ENCODE measurements around the gene DEFB126.
"Not testable (repeated sequence)": the region's sequence is repeated elsewhere in the genome, so short reads cannot be mapped to it uniquely, and the experiment has no call there.

Gene DEFB126, protein sequence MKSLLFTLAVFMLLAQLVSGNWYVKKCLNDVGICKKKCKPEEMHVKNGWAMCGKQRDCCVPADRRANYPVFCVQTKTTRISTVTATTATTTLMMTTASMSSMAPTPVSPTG

GRCh38 chr20:142290-142689 is at the start of gene DEFB126:
Gene DEFB126, plus strand, starts transcription at chr20:142590. Its CDS starts 39 bp downstream, at chr20:142629.
- Histone ChIP-seq H3K27ac (ENCODE audit: low read length) (no peak within 1 kb of the TSS), H3K9me3 (ENCODE audit: control insufficient read depth in 1 of 2, low read length in 2 of 2) (peaks cover 0 to 5% of the 10 kb centered on the region in 2 donors), H3K4me3 (ENCODE audit: low read depth in 1 of 2, low read length in 2 of 2) (no peak within 1 kb of the TSS), H3K36me3 (ENCODE audit: control insufficient read depth in 1 of 2, insufficient read depth in 2 of 2, low read length in 2 of 2) (no peaks in the 10 kb centered on the region), H3K27me3 (ENCODE audit: low read depth, low read length) (no peaks in the 10 kb centered on the region), H3K4me1 (ENCODE audit: control insufficient read depth in 1 of 2, insufficient read depth in 2 of 2, low read length in 2 of 2) (no peaks in the 10 kb centered on the region)

- peaks cover 14% of the 10 kb centered on the region in 2 donors for H3K9me3 ChIP-seq (ENCODE audit: control insufficient read depth in 1 of 2, low read length in 2 of 2)
- H3K36me3 ChIP-seq (ENCODE audit: control insufficient read depth in 1 of 2, insufficient read depth in 2 of 2, low read length in 2 of 2) = no peaks in the 10 kb centered on the region
- H3K27me3 ChIP-seq (ENCODE audit: low read depth, low read length) = no peaks in the 10 kb centered on the region
- H3K4me3 ChIP-seq (ENCODE audit: low read depth in 1 of 2, low read length in 2 of 2) = no peak overlapping the region
- H3K27ac ChIP-seq (ENCODE audit: low read length) = no peak overlapping the region
- H3K4me1 ChIP-seq (ENCODE audit: control insufficient read depth in 1 of 2, insufficient read depth in 2 of 2, low read length in 2 of 2) = no peaks in the 10 kb centered on the region
Measured at GRCh38 chr20:93641-94040, 48.7 kb upstream of the DEFB126 start.

DNA sequence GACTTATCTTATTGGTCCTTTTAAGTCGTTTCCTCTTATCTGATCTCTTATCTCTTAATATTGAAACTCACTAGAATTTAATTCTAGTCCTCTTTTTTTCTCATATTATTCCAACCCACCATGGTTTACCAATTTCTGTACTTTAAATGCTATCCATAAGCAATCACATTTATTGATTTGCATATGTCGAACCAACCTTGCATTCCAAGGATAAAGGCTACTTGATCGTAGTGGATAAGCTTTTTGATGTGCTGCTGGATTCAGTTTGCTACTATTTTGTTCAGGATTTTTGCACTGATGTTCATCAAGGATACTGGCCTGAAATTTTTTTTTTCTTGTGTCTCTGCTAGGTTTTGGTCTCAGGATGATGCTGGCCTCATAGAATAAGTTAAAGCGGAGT is 47.2 kb upstream of the DEFB126 start:
- no peak overlapping the region for H3K27ac ChIP-seq (ENCODE audit: low read length)
- H3K9me3 ChIP-seq (ENCODE audit: control insufficient read depth in 1 of 2, low read length in 2 of 2) = peaks cover 14% of the 10 kb centered on the region in 2 donors
- no peak overlapping the region for H3K4me3 ChIP-seq (ENCODE audit: low read depth in 1 of 2, low read length in 2 of 2)
- H3K36me3 ChIP-seq (ENCODE audit: control insufficient read depth in 1 of 2, insufficient read depth in 2 of 2, low read length in 2 of 2) = no peaks in the 10 kb centered on the region
- H3K4me1 ChIP-seq (ENCODE audit: control insufficient read depth in 1 of 2, insufficient read depth in 2 of 2, low read length in 2 of 2) = no peaks in the 10 kb centered on the region
- no peaks in the 10 kb centered on the region for H3K27me3 ChIP-seq (ENCODE audit: low read depth, low read length)

- H3K27me3 ChIP-seq (ENCODE audit: low read depth, low read length); H3K4me1 ChIP-seq (ENCODE audit: control insufficient read depth in 1 of 2, insufficient read depth in 2 of 2, low read length in 2 of 2); H3K27ac ChIP-seq (ENCODE audit: low read length); H3K4me3 ChIP-seq (ENCODE audit: low read depth in 1 of 2, low read length in 2 of 2); H3K36me3 ChIP-seq (ENCODE audit: control insufficient read depth in 1 of 2, insufficient read depth in 2 of 2, low read length in 2 of 2): not testable (repeated sequence)
- H3K9me3 ChIP-seq (ENCODE audit: control insufficient read depth in 1 of 2, low read length in 2 of 2) = peaks cover 14% of the 10 kb centered on the region in 2 donors
Measured at GRCh38 chr20:97691-98090, 44.7 kb upstream of the DEFB126 start.

DNA sequence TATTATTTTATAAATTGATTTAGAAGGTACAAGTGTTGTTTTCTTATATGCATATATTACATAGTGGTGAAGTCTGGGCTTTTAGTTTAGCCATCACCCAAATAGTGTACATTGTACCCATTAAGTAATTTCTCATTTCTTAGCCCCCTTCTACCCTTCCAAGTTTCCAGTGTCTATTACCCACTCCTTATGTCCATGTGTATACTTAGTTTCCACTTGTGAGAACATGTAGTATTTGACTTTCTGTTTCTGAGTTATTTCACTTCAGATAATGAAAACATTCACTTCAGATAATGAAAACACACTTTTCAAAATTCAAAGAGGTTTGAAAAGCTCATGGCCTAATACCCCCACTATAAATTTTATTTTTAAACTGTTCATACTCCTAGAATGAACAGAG is 40.4 kb upstream of the DEFB126 start:
- Histone ChIP-seq H3K4me1 (ENCODE audit: control insufficient read depth in 1 of 2, insufficient read depth in 2 of 2, low read length in 2 of 2) (no peaks in the 10 kb centered on the region), H3K36me3 (ENCODE audit: control insufficient read depth in 1 of 2, insufficient read depth in 2 of 2, low read length in 2 of 2) (no peaks in the 10 kb centered on the region), H3K4me3 (ENCODE audit: low read depth in 1 of 2, low read length in 2 of 2) (no peak overlapping the region), H3K9me3 (ENCODE audit: control insufficient read depth in 1 of 2, low read length in 2 of 2) (no peaks in the 10 kb centered on the region), H3K27ac (ENCODE audit: low read length) (no peak overlapping the region), H3K27me3 (ENCODE audit: low read depth, low read length) (no peaks in the 10 kb centered on the region)

GRCh38 chr20:103456-103855 is 38.9 kb upstream of the DEFB126 start:
- Histone ChIP-seq H3K4me3 (ENCODE audit: low read depth in 1 of 2, low read length in 2 of 2) (no peak overlapping the region), H3K27ac (ENCODE audit: low read length) (no peak overlapping the region), H3K36me3 (ENCODE audit: control insufficient read depth in 1 of 2, insufficient read depth in 2 of 2, low read length in 2 of 2) (no peaks in the 10 kb centered on the region), H3K4me1 (ENCODE audit: control insufficient read depth in 1 of 2, insufficient read depth in 2 of 2, low read length in 2 of 2) (no peaks in the 10 kb centered on the region), H3K27me3 (ENCODE audit: low read depth, low read length) (no peaks in the 10 kb centered on the region), H3K9me3 (ENCODE audit: control insufficient read depth in 1 of 2, low read length in 2 of 2) (no peaks in the 10 kb centered on the region)

DNA sequence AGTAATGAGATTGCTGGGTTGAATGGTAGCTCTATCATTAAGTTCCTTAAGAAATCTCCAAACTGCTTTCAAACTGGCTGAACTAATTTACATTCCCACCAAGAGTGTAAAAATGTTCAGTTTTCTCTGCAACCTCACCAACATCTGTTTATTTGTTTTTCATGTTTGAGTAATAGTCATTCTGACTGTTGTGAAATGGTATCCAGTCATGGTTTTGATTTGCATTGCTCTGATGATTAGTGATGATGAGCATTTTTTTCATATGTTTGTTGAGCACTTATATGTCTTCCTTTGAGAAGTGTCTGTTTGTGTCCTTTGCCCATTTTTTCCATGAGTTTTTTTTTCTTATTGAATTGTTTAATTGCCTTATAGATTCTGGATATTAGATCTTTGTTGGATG is 30.0 kb upstream of the DEFB126 start:
- Histone ChIP-seq H3K27me3 (ENCODE audit: low read depth, low read length) (no peaks in the 10 kb centered on the region), H3K4me1 (ENCODE audit: control insufficient read depth in 1 of 2, insufficient read depth in 2 of 2, low read length in 2 of 2) (no peaks in the 10 kb centered on the region), H3K9me3 (ENCODE audit: control insufficient read depth in 1 of 2, low read length in 2 of 2) (peaks cover 3 to 10% of the 10 kb centered on the region in 2 donors), H3K36me3 (ENCODE audit: control insufficient read depth in 1 of 2, insufficient read depth in 2 of 2, low read length in 2 of 2) (no peaks in the 10 kb centered on the region), H3K27ac (ENCODE audit: low read length) (no peak overlapping the region), H3K4me3 (ENCODE audit: low read depth in 1 of 2, low read length in 2 of 2) (no peak overlapping the region)

DNA sequence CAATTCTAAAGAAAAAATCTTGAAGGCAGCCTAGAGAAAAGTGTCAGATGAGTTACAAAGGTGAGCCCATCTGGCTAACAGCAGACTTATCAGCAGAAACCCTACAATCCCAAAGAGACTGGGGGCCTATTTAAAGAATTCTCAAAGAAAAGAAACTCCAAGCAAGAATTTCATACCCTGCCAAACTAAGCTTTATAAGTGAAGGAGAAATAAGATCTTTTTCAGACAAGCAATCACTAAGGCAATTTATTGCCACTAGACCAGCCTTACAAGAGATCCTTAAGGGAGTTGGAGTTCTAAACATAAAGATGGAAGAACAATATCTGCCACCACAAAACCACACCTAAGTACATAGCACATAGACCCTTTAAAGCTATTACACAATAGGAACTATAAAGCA is 24.9 kb upstream of the DEFB126 start:
- Histone ChIP-seq H3K9me3 (ENCODE audit: control insufficient read depth in 1 of 2, low read length in 2 of 2) (peaks cover 10 to 11% of the 10 kb centered on the region in 2 donors), H3K27me3 (ENCODE audit: low read depth, low read length) (no peaks in the 10 kb centered on the region), H3K36me3 (ENCODE audit: control insufficient read depth in 1 of 2, insufficient read depth in 2 of 2, low read length in 2 of 2) (no peaks in the 10 kb centered on the region), H3K4me3 (ENCODE audit: low read depth in 1 of 2, low read length in 2 of 2) (no peak overlapping the region), H3K27ac (ENCODE audit: low read length) (no peak overlapping the region), H3K4me1 (ENCODE audit: control insufficient read depth in 1 of 2, insufficient read depth in 2 of 2, low read length in 2 of 2) (no peaks in the 10 kb centered on the region)

DNA sequence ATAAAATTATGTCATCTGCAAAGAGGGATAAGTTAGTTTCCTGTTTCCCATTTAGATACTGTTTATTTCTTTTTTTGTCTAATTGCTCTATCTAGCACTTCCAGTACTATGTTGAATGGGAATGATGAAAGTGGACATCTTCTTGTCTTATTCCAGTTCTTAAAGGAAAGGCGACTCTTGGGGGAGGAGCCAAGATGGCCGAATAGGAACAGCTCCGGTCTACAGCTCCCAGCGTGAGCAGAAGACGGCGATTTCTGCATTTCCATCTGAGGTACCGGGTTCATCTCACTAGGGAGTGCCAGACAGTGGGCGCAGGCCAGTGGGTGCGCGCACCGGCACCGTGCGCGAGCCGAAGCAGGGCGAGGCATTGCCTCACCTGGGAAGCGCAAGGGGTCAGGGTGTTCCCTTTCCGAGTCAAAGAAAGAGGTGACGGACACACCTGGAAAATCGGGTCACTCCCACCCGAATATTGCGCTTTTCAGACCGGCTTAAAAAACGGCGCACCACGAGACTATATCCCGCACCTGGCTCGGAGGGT is 12.5 kb upstream of the DEFB126 start:
- not testable (repeated sequence) for H3K4me3 ChIP-seq (ENCODE audit: low read depth in 1 of 2, low read length in 2 of 2); H3K4me1 ChIP-seq (ENCODE audit: control insufficient read depth in 1 of 2, insufficient read depth in 2 of 2, low read length in 2 of 2); H3K27me3 ChIP-seq (ENCODE audit: low read depth, low read length); H3K27ac ChIP-seq (ENCODE audit: low read length); H3K9me3 ChIP-seq (ENCODE audit: control insufficient read depth in 1 of 2, low read length in 2 of 2); H3K36me3 ChIP-seq (ENCODE audit: control insufficient read depth in 1 of 2, insufficient read depth in 2 of 2, low read length in 2 of 2)

DNA sequence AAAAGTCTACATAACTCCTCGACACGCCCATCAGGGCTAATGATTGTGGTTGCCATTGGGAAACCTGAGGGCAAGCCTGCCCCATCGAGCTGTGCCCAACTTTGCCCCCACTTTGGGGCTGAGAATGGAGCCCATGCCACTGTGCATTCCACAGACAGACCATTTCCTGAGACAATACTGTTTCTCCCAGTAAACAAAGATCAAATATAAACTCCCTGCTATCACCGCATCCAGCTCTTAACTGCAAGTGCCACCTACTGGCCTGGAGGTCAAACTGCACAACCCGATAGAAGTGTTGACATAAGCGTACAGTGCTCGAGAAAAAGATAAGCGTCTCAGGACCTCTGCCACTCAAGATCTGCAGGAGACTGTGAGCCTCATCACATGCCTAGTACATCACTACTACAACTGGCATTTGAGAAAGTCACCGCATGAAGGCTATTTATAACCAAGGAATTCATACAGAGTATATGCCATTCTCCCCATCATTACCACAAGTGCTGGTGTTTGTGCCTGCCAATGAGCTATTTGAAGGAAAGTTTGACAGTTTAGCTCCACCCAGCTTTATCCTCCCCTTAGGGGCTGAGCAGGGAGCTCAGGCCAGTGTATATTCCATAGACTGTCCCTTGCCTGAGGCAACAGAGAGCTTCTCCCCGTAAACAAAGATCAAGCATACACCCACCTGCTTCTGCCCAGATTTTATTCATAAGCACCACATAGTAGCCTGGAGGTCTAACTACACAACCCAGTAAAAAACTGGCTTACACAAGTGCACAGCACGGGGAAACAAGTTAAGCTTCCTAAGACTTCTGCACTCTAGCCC is 4.5 kb upstream of the DEFB126 start:
- no peak overlapping the region for H3K27ac ChIP-seq (ENCODE audit: low read length)
- H3K27me3 ChIP-seq (ENCODE audit: low read depth, low read length) = no peaks in the 10 kb centered on the region
- peaks cover 0 to 5% of the 10 kb centered on the region in 2 donors for H3K9me3 ChIP-seq (ENCODE audit: control insufficient read depth in 1 of 2, low read length in 2 of 2)
- no peaks in the 10 kb centered on the region for H3K36me3 ChIP-seq (ENCODE audit: control insufficient read depth in 1 of 2, insufficient read depth in 2 of 2, low read length in 2 of 2)
- H3K4me1 ChIP-seq (ENCODE audit: control insufficient read depth in 1 of 2, insufficient read depth in 2 of 2, low read length in 2 of 2) = no peaks in the 10 kb centered on the region
- H3K4me3 ChIP-seq (ENCODE audit: low read depth in 1 of 2, low read length in 2 of 2) = no peak overlapping the region

DNA sequence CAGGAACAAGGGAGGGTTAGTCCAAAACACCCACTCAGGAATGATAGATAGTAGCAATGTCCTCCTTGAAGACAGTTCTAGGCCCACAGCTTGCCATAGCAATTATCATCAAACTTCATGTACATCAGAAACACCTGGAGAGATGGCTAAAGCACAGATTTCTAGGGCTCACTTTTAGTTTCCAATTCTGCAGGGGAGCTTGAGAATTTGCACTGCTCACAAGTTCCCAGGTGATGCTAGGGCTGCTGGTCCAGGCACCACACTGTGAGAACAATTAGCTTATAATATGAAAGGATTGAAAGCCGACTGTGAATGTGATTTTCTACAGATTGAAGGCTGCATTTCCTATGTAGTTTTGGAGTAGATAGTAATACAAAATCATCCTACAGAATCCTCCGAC is 3.5 kb downstream of the DEFB126 start:
- Histone ChIP-seq H3K27me3 (ENCODE audit: low read depth, low read length) (no peaks in the 10 kb centered on the region), H3K27ac (ENCODE audit: low read length) (no peak overlapping the region), H3K4me1 (ENCODE audit: control insufficient read depth in 1 of 2, insufficient read depth in 2 of 2, low read length in 2 of 2) (no peaks in the 10 kb centered on the region), H3K36me3 (ENCODE audit: control insufficient read depth in 1 of 2, insufficient read depth in 2 of 2, low read length in 2 of 2) (no peaks in the 10 kb centered on the region), H3K9me3 (ENCODE audit: control insufficient read depth in 1 of 2, low read length in 2 of 2) (no peaks in the 10 kb centered on the region), H3K4me3 (ENCODE audit: low read depth in 1 of 2, low read length in 2 of 2) (no peak overlapping the region)
